Breast epithelium (tissue), 3 donors: ENCODE data around the gene SLC35F3.

Experiments used
- POLR2A ChIP-seq: fragments of 450-650 bp; IDR thresholded peaks from one replicate; pipeline ENCODE4 v1.6.1; 2016; ENCODE audit warnings: antibody characterized with exemption, mild to moderate bottlenecking, moderate library complexity
- TF ChIP-seq, protein P1 (sequence below), 3 donors: fragments of 450-650 bp; IDR thresholded peaks; one replicate each; pipeline ENCODE4 v1.5.1; 2016 to 2017; ENCODE audit warnings: antibody characterized with exemption in 3 of 3, mild to moderate bottlenecking in 3 of 3, moderate library complexity in 3 of 3

DNA sequence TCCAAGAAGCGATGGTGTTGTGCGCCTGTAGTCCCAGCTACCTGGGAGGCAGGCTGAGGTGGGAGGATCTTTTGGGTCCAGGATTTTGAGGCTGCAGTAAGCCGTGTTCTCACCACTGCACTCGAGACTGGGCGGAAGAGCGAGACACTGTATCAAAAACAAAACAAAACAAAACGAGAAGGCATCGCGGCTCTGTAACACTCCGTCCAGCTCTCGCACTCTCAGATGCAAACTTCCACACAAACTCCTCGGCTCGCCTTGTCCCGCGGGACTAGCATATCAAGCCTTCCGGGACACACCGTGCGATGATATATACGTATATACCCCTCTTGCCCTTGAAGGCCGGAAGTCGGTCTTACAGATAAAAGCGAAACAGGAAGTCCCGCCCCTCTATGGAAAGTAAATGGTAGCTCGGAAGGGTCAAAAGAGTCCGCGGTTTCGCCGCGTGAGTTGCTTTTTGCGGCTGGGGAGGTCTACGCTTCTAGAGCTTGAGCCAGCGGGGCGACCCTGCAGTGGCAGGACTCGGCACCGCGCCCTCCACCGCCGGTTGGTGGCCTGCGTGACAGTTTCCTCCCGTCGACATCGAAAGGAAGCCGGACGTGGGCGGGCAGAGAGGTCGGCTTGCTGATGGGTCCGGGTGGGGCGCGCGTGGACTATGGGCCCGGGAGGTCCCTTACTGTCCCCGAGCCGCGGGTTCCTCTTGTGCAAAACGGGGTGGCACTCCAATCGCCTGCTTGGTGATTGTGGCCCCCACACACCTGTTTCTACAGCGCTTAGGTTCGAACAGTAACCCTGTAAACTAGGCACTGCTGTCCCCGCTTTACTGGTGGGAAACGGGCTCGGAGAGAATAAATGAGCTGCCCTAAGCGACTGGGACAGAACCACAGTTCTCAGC, 468.8 kb downstream of the SLC35F3 start, which contains the start of gene COA6:
- peak; percentile 60 for TF ChIP-seq POLR2A
- TF ChIP-seq, protein P1, sequence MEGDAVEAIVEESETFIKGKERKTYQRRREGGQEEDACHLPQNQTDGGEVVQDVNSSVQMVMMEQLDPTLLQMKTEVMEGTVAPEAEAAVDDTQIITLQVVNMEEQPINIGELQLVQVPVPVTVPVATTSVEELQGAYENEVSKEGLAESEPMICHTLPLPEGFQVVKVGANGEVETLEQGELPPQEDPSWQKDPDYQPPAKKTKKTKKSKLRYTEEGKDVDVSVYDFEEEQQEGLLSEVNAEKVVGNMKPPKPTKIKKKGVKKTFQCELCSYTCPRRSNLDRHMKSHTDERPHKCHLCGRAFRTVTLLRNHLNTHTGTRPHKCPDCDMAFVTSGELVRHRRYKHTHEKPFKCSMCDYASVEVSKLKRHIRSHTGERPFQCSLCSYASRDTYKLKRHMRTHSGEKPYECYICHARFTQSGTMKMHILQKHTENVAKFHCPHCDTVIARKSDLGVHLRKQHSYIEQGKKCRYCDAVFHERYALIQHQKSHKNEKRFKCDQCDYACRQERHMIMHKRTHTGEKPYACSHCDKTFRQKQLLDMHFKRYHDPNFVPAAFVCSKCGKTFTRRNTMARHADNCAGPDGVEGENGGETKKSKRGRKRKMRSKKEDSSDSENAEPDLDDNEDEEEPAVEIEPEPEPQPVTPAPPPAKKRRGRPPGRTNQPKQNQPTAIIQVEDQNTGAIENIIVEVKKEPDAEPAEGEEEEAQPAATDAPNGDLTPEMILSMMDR (IDR thresholded peaks at IDR 0.05) = no peak
